Adrenal gland (tissue), 5 donors: ENCODE data around the gene IDH1.
A peak's percentile ranks its signal among the peaks of the same experiment; 100 is the strongest.

Source experiments
- CTCF ChIP-seq, 6 experiments: fragments of 450-650 bp in 4 of 6; fragments of 200-600 bp in 2 of 6; sonication (generic) in 1 of 6; IDR thresholded peaks; 1 replicate in 5 of 6; 2 replicates in 1 of 6; pipeline versions ENCODE4 v1.5.1 to v1.8.0; 2016 to 2021; ENCODE audit warnings: antibody characterized with exemption in 6 of 6, mild to moderate bottlenecking in 2 of 6, moderate library complexity in 1 of 6
- POLR2A ChIP-seq, 2 donors: fragments of 450-650 bp; IDR thresholded peaks; one replicate each; pipeline ENCODE4 v1.6.1; 2017; ENCODE audit warnings: antibody characterized with exemption in 2 of 2, mild to moderate bottlenecking in 2 of 2, moderate library complexity in 1 of 2
- donor health status: DM: no; HTN: no; CAD: no.

GRCh38 chr2:208254871-208255556, at the start of gene IDH1:
- TF ChIP-seq CTCF (IDR thresholded peaks at IDR 0.05) (peak; percentile 32 to 57 (median 54)), POLR2A (IDR thresholded peaks at IDR 0.05) (peak in 1 of 2 donors; percentile 83)
